ENCODE results near the gene BEST3.

GRCh38 chr12:69623970-69624369 is 75.1 kb downstream of the BEST3 start:
- TF ChIP-seq TAF1 (IDR thresholded peaks at IDR 0.05; ENCODE audit: low read depth) = no peak
- TF ChIP-seq, protein P1, sequence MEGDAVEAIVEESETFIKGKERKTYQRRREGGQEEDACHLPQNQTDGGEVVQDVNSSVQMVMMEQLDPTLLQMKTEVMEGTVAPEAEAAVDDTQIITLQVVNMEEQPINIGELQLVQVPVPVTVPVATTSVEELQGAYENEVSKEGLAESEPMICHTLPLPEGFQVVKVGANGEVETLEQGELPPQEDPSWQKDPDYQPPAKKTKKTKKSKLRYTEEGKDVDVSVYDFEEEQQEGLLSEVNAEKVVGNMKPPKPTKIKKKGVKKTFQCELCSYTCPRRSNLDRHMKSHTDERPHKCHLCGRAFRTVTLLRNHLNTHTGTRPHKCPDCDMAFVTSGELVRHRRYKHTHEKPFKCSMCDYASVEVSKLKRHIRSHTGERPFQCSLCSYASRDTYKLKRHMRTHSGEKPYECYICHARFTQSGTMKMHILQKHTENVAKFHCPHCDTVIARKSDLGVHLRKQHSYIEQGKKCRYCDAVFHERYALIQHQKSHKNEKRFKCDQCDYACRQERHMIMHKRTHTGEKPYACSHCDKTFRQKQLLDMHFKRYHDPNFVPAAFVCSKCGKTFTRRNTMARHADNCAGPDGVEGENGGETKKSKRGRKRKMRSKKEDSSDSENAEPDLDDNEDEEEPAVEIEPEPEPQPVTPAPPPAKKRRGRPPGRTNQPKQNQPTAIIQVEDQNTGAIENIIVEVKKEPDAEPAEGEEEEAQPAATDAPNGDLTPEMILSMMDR (IDR thresholded peaks at IDR 0.05; ENCODE audit: poor library complexity, severe bottlenecking) = no peak
- TF ChIP-seq EZH2 (IDR thresholded peaks at IDR 0.05; ENCODE audit: borderline replicate concordance, insufficient read depth, low read length, poor library complexity, severe bottlenecking) = no peak
- no peak for TF ChIP-seq MXI1 (conservative IDR thresholded peaks at IDR 0.05; ENCODE audit: poor library complexity, severe bottlenecking)
- TF ChIP-seq EP300 (conservative IDR thresholded peaks at IDR 0.05; ENCODE audit: poor library complexity, severe bottlenecking) = no peak
- TF ChIP-seq, protein P2, sequence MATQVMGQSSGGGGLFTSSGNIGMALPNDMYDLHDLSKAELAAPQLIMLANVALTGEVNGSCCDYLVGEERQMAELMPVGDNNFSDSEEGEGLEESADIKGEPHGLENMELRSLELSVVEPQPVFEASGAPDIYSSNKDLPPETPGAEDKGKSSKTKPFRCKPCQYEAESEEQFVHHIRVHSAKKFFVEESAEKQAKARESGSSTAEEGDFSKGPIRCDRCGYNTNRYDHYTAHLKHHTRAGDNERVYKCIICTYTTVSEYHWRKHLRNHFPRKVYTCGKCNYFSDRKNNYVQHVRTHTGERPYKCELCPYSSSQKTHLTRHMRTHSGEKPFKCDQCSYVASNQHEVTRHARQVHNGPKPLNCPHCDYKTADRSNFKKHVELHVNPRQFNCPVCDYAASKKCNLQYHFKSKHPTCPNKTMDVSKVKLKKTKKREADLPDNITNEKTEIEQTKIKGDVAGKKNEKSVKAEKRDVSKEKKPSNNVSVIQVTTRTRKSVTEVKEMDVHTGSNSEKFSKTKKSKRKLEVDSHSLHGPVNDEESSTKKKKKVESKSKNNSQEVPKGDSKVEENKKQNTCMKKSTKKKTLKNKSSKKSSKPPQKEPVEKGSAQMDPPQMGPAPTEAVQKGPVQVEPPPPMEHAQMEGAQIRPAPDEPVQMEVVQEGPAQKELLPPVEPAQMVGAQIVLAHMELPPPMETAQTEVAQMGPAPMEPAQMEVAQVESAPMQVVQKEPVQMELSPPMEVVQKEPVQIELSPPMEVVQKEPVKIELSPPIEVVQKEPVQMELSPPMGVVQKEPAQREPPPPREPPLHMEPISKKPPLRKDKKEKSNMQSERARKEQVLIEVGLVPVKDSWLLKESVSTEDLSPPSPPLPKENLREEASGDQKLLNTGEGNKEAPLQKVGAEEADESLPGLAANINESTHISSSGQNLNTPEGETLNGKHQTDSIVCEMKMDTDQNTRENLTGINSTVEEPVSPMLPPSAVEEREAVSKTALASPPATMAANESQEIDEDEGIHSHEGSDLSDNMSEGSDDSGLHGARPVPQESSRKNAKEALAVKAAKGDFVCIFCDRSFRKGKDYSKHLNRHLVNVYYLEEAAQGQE (IDR thresholded peaks at IDR 0.05; ENCODE audit: borderline replicate concordance) = no peak

Measured in neural cell (in vitro differentiated cells).